H9 (cell line): ENCODE data around the gene PHF5A. TPM values are rescaled to one million over a fixed set of nuclear protein-coding genes. Genes with fewer than 3 reads are reported as not detected.

Experiments
- DNase-seq: peaks from one replicate; pipeline ENCODE4 v3.0.0-alpha.2; 2017
- H2AFZ ChIP-seq: one replicate; pipeline ENCODE4 v1.6.1; 2013; ENCODE audit warnings: mild to moderate bottlenecking, low read length, control low read depth, moderate library complexity
- H2AK5ac ChIP-seq: 2 replicates; pipeline ENCODE4 v1.6.1; 2013; ENCODE audit warnings: low read length, control low read depth, mixed read lengths; ENCODE audit not compliant: insufficient read length
- H2BK120ac ChIP-seq: one replicate; pipeline ENCODE4 v1.6.1; 2013; ENCODE audit warnings: low read depth, mild to moderate bottlenecking, low read length, control low read depth, inconsistent platforms; ENCODE audit not compliant: poor library complexity, severe bottlenecking
- H2BK12ac ChIP-seq: 2 replicates; pipeline ENCODE4 v1.6.1; 2013; ENCODE audit warnings: low read length, control low read depth, mixed read lengths, low read depth; ENCODE audit not compliant: insufficient read length
- H2BK15ac ChIP-seq: 2 replicates; pipeline ENCODE4 v1.6.1; 2013; ENCODE audit warnings: low read depth, low read length, control low read depth
- H2BK20ac ChIP-seq: one replicate; pipeline ENCODE4 v1.6.1; 2013; ENCODE audit warnings: low read depth, mild to moderate bottlenecking, low read length, control low read depth, inconsistent platforms; ENCODE audit not compliant: poor library complexity, severe bottlenecking
- H2BK5ac ChIP-seq: 2 replicates; pipeline ENCODE4 v1.6.1; 2013; ENCODE audit warnings: low read length, control low read depth, mixed read lengths; ENCODE audit not compliant: insufficient read length
- H3K14ac ChIP-seq: 2 replicates; pipeline ENCODE4 v1.6.1; 2013; ENCODE audit warnings: low read length, control low read depth; ENCODE audit not compliant: insufficient read depth
- H3K18ac ChIP-seq: 2 replicates; pipeline ENCODE4 v1.6.1; 2013; ENCODE audit warnings: low read depth, mild to moderate bottlenecking, mixed read lengths, low read length, control low read depth; ENCODE audit not compliant: insufficient read length
- H3K23ac ChIP-seq: 2 replicates; pipeline ENCODE4 v1.6.1; 2013; ENCODE audit warnings: low read length, control low read depth, mixed read lengths, low read depth; ENCODE audit not compliant: insufficient read length
- H3K23me2 ChIP-seq: 2 replicates; pipeline ENCODE4 v1.6.1; 2013; ENCODE audit warnings: low read depth, mild to moderate bottlenecking, mixed read lengths, low read length, control low read depth; ENCODE audit not compliant: insufficient read length, poor library complexity, severe bottlenecking
- H3K27ac ChIP-seq: 2 replicates; pipeline ENCODE4 v1.5.1; 2013; ENCODE audit warnings: low read length, control low read depth, mixed read lengths, low read depth; ENCODE audit not compliant: insufficient read length
- H3K27me3 ChIP-seq: 2 replicates; pipeline ENCODE4 v1.6.1; 2013; ENCODE audit warnings: low read length, control low read depth, inconsistent platforms; ENCODE audit not compliant: insufficient read depth
- H3K4ac ChIP-seq: 2 replicates; pipeline ENCODE4 v1.6.1; 2013; ENCODE audit warnings: low read depth, mild to moderate bottlenecking, control low read depth, inconsistent platforms, low read length, moderate library complexity
- H3K4me1 ChIP-seq: 2 replicates; pipeline ENCODE4 v1.6.1; 2013; ENCODE audit warnings: low read length, control low read depth, inconsistent platforms; ENCODE audit not compliant: insufficient read depth
- H3K4me2 ChIP-seq: 2 replicates; pipeline ENCODE4 v1.6.1; 2013; ENCODE audit warnings: low read length, control low read depth, mixed read lengths; ENCODE audit not compliant: insufficient read length, insufficient read depth
- H3K56ac ChIP-seq: 2 replicates; pipeline ENCODE4 v1.6.1; 2013; ENCODE audit warnings: low read depth, mild to moderate bottlenecking, mixed read lengths, low read length, control low read depth; ENCODE audit not compliant: insufficient read length
- H3K79me1 ChIP-seq: 2 replicates; pipeline ENCODE4 v1.6.1; 2013; ENCODE audit warnings: low read depth, mild to moderate bottlenecking, moderate library complexity, low read length, control low read depth, inconsistent platforms; ENCODE audit not compliant: insufficient read depth, poor library complexity, severe bottlenecking
- H3K79me2 ChIP-seq: 2 replicates; pipeline ENCODE4 v1.6.1; 2013; ENCODE audit warnings: low read length, control low read depth, inconsistent platforms; ENCODE audit not compliant: insufficient read depth
- H3K9ac ChIP-seq: 2 replicates; pipeline ENCODE4 v1.6.1; 2013; ENCODE audit warnings: low read length, control low read depth, mixed read lengths; ENCODE audit not compliant: insufficient read length; ENCODE audit errors: extremely low read depth
- H3K9me3 ChIP-seq: one replicate; pipeline ENCODE4 v1.6.1; 2013; ENCODE audit warnings: low read depth, low read length, inconsistent platforms; ENCODE audit not compliant: control insufficient read depth
- H3T11ph ChIP-seq: one replicate; pipeline ENCODE4 v1.6.1; 2013; ENCODE audit warnings: mild to moderate bottlenecking, low read length, control low read depth, inconsistent platforms
- H4K20me1 ChIP-seq: one replicate; pipeline ENCODE4 v1.6.1; 2013; ENCODE audit not compliant: control insufficient read depth, insufficient read length, insufficient read depth
- H4K5ac ChIP-seq: 2 replicates; pipeline ENCODE4 v1.6.1; 2013; ENCODE audit warnings: low read depth, mild to moderate bottlenecking, mixed read lengths, low read length, control low read depth; ENCODE audit not compliant: insufficient read length
- H4K8ac ChIP-seq: replicated peaks from 2 replicates; pipeline ENCODE4 v1.6.1; 2013; ENCODE audit warnings: low read length, control low read depth, mixed read lengths, low read depth; ENCODE audit not compliant: insufficient read length
- H4K91ac ChIP-seq: 2 replicates; pipeline ENCODE4 v1.6.1; 2013; ENCODE audit warnings: low read depth, mild to moderate bottlenecking, moderate library complexity, mixed read lengths, low read length, control low read depth; ENCODE audit not compliant: insufficient read length
- H3K27ac Mint-ChIP-seq, 3 experiments: 2 replicates in 2 of 3; 3 replicates in 1 of 3; pipeline ENCODE4 v1.8.0; 2020 to 2021; ENCODE audit warnings: mixed read lengths in 3 of 3, mild to moderate bottlenecking in 1 of 3, moderate library complexity in 1 of 3
- H3K27me3 Mint-ChIP-seq: 2 replicates; pipeline ENCODE4 v1.8.0; 2021; ENCODE audit warnings: low read depth, mild to moderate bottlenecking, moderate library complexity, mixed read lengths
- H3K36me3 Mint-ChIP-seq, 3 experiments: 2 replicates in 2 of 3; 3 replicates in 1 of 3; pipeline ENCODE4 v1.8.0; 2020 to 2021; ENCODE audit warnings: low read depth in 3 of 3, mixed read lengths in 3 of 3; ENCODE audit not compliant: insufficient read depth in 1 of 3
- H3K4me1 Mint-ChIP-seq, 2 experiments: 2 replicates each; pipeline ENCODE4 v1.8.0; 2020; ENCODE audit warnings: mixed read lengths in 2 of 2
- H3K4me3 Mint-ChIP-seq, 2 experiments: 2 replicates in 1 of 2; 3 replicates in 1 of 2; pipeline ENCODE4 v1.8.0; 2020 to 2021; ENCODE audit warnings: mild to moderate bottlenecking in 2 of 2, mixed read lengths in 2 of 2, moderate library complexity in 1 of 2
- H3K9me3 Mint-ChIP-seq, 2 experiments: 2 replicates in 1 of 2; 3 replicates in 1 of 2; pipeline ENCODE4 v1.8.0; 2020; ENCODE audit warnings: mild to moderate bottlenecking in 2 of 2, mixed read lengths in 2 of 2, moderate library complexity in 1 of 2
- WGBS: extraction: QIAGEN DNeasy Blood & Tissue Kit; methylation state at CpG from one replicate; pipeline ENCODE4 v1.1.7; 2013; ENCODE audit warnings: missing lambda C conversion rate, low lambda C conversion rate, mixed read lengths; ENCODE audit not compliant: insufficient read length; ENCODE audit errors: extremely low coverage; 5-methylcytosine and 5-hydroxymethylcytosine counted together
- total RNA-seq: library from RNA; stranded (reverse); gene quantifications from 2 replicates; pipeline ENCODE4 v1.2.1, GENCODE V29; 2021
- TF ChIP-seq, protein P1 (sequence below): fragments of 200-600 bp; sonication (generic); conservative IDR thresholded peaks from 3 replicates; pipeline ENCODE4 v1.8.0; 2021; ENCODE audit warnings: antibody characterized with exemption, mild to moderate bottlenecking

The PHF5A gene
- total RNA-seq, 1 experiment from 2014 or later: 114 TPM

DNA sequence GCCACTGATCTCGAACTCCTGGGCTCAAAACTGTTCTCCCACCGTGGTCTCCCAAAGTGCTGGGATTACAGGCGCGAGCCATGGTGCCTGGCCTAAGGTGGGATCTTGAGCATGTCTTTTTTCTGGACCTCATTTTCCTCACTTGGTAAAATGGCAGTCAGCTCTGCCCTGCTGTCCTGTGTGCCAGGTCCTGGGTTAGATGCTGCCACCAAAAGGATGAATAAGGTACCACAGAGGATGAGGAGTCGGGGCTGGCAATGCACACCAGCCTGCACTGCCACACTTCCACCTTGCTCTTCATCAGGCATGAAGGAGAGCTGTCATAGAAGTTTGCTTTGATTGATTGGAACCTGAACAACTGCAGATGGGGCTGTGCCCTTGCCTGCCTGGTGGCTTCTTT, 32.7 kb upstream of the PHF5A start:
- no peak overlapping the region for H3K4ac ChIP-seq
- H3K23me2 ChIP-seq: no peaks in the 10 kb centered on the region
- H2BK12ac ChIP-seq: no peak overlapping the region
- no peak overlapping the region for H2BK15ac ChIP-seq
- no CpG with 5 or more reads among the region's 5 CpGs for WGBS
- TF ChIP-seq, protein P1, sequence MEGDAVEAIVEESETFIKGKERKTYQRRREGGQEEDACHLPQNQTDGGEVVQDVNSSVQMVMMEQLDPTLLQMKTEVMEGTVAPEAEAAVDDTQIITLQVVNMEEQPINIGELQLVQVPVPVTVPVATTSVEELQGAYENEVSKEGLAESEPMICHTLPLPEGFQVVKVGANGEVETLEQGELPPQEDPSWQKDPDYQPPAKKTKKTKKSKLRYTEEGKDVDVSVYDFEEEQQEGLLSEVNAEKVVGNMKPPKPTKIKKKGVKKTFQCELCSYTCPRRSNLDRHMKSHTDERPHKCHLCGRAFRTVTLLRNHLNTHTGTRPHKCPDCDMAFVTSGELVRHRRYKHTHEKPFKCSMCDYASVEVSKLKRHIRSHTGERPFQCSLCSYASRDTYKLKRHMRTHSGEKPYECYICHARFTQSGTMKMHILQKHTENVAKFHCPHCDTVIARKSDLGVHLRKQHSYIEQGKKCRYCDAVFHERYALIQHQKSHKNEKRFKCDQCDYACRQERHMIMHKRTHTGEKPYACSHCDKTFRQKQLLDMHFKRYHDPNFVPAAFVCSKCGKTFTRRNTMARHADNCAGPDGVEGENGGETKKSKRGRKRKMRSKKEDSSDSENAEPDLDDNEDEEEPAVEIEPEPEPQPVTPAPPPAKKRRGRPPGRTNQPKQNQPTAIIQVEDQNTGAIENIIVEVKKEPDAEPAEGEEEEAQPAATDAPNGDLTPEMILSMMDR: peak; percentile 52; the same call in 2 of the 3 replicates
- no peak overlapping the region for H2AFZ ChIP-seq
- H3K27ac ChIP-seq: no peak overlapping the region
- Mint-ChIP-seq H3K4me3 (no peak overlapping the region), H3K36me3 (peaks cover 4 to 30% (median 20%) of the 10 kb centered on the region in 3 experiments; a peak in 6 of 7 replicates), H3K9me3 (no peaks in the 10 kb centered on the region), H3K27me3 (no peaks in the 10 kb centered on the region), H3K4me1 (no peaks in the 10 kb centered on the region), H3K27ac (peak overlapping the region in 1 of 3 experiments; percentile 89; a peak in 2 of 7 replicates)
- no peak for DNase-seq
- no peak overlapping the region for H3K23ac ChIP-seq
- H3K79me2 ChIP-seq: no peaks in the 10 kb centered on the region
- no peaks in the 10 kb centered on the region for H3K27me3 ChIP-seq
- H3K18ac ChIP-seq: no peak overlapping the region
- H2AK5ac ChIP-seq: no peak overlapping the region
- no peak overlapping the region for H3T11ph ChIP-seq
- no peaks in the 10 kb centered on the region for H4K20me1 ChIP-seq
- no peak overlapping the region for H4K5ac ChIP-seq
- H2BK120ac ChIP-seq: no peak overlapping the region
- H3K14ac ChIP-seq: no peak overlapping the region
- H2BK20ac ChIP-seq: no peak overlapping the region
- H4K8ac ChIP-seq: no peak overlapping the region
- no peaks in the 10 kb centered on the region for H3K4me1 ChIP-seq
- no peaks in the 10 kb centered on the region for H3K9me3 ChIP-seq
- H3K79me1 ChIP-seq: no peaks in the 10 kb centered on the region
- no peak overlapping the region for H2BK5ac ChIP-seq
- H4K91ac ChIP-seq: no peak overlapping the region
- H3K4me2 ChIP-seq: no peak overlapping the region
- no peak overlapping the region for H3K9ac ChIP-seq
- no peak overlapping the region for H3K56ac ChIP-seq
